Fibroblast of skin of back (primary cell): ENCODE measurements around the gene GULP1. TPM values are rescaled to one million over a fixed set of nuclear protein-coding genes. Genes with fewer than 3 reads are reported as not detected.
"Not testable (repeated sequence)": the region's sequence is repeated elsewhere in the genome, so short reads cannot be mapped to it uniquely, and the experiment has no call there.

ENCODE experiments used
- DNase-seq: peaks from one replicate; pipeline ENCODE4 v3.0.0-alpha.2; 2013
- polyA plus RNA-seq, 2 experiments: library from polyadenylated mRNA; unstranded; fragments of 120-200 nt; gene quantifications; one replicate each; pipeline ENCODE4 v1.2.1, GENCODE V29; 2013; ENCODE audit not compliant: insufficient read length in 2 of 2

Gene GULP1, protein sequence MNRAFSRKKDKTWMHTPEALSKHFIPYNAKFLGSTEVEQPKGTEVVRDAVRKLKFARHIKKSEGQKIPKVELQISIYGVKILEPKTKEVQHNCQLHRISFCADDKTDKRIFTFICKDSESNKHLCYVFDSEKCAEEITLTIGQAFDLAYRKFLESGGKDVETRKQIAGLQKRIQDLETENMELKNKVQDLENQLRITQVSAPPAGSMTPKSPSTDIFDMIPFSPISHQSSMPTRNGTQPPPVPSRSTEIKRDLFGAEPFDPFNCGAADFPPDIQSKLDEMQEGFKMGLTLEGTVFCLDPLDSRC
- polyA plus RNA-seq (2013, experiment 1 of 2; ENCODE audit: insufficient read length), result 14.5 TPM
- 13.1 TPM for polyA plus RNA-seq (2013, experiment 2 of 2; ENCODE audit: insufficient read length)

DNA sequence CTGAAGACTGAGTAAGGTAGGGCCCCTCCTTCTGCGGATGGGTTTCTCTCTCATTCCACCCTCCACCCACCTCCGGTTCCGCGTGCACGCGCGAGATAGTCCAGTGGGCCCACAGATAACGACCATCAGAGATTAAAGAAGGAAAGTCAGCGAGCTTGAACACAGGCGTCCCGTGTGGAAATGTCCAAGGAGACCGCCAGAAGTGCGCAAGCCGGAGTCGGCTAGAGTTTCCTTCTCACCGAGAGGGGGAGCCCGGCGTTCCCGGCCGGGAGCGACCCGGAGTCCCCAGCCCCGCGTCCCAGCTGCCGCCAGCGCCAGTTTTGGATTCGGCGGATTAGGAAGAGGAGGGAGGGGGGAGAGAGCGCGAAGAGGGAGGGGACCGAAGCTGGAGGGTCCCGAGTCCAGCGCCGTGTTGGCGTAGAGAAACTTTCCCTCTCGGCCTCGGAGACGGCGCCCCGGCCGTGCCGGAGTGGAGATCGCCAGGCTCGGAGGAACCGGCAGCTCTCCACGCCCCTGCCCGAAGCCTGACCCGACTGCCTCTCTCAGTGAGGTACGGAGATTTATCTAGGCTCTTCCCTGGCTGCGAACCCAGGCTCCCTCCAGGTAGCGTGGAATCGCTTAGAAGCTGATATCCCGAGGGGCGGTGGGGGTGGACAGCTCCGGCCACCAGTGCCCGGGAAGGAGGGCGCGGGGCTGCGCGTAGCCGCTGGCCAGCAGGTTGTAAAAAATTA lies at the start of gene GULP1:
TSS of gene GULP1 (plus strand) at position 258 of the 731 bp plus-strand sequence. CDS start 185,829 bp downstream, outside the sequence.
- DNase-seq, result peak; percentile 79

- peak; percentile 9 for DNase-seq
These were observed 48.3 kb upstream of the GULP1 start for GRCh38 chr2:188243381-188243780.

- DNase-seq, result peak; percentile 20
These were observed 47.3 kb upstream of the GULP1 start for GRCh38 chr2:188244383-188244782.

- no peak for DNase-seq
These were observed 46.4 kb upstream of the GULP1 start for GRCh38 chr2:188245230-188245629.

GRCh38 chr2:188248513-188248912 lies 43.2 kb upstream of the GULP1 start:
- DNase-seq, result no peak

- DNase-seq, result no peak
These were observed 40.6 kb upstream of the GULP1 start for GRCh38 chr2:188251034-188251433.

- DNase-seq, result no peak
These were observed 35.3 kb upstream of the GULP1 start for GRCh38 chr2:188256420-188256819.

DNA sequence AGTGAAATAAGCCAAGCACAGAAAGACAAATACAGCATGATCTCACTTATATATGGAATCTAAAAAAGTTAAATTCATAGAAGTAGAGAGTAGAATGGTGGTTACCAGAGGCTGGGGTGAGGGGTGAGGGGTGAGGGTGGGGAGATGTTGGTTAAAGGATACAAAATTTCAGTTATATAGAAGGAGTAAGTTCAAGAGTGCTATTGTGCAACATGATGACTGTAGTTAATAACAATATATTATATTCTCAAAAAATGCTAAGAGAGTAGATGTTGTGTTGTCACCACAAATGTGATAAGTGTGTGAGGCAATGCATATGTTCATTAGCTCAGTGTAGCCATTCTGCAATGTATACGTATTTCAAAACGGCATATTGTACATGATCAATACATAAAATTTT lies 26.4 kb upstream of the GULP1 start:
- no peak for DNase-seq

DNA sequence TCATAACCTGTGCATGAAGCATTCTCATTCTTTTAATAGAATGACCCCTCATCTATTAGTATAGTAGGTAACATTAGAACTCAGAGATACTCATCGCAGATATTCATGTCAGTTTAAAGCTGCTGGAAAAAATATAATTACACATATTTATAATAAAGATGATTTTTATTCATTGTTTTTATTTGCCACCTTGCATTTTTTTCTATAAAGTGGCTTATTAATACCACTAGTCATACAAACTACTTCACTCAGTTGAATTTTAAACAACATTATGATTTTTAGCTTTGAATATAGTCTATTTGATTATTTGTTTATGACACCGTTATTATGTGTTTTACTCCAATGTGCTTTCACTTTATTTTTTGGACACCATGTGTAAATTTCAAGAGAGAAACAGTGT lies 23.9 kb upstream of the GULP1 start:
- DNase-seq, result no peak

DNA sequence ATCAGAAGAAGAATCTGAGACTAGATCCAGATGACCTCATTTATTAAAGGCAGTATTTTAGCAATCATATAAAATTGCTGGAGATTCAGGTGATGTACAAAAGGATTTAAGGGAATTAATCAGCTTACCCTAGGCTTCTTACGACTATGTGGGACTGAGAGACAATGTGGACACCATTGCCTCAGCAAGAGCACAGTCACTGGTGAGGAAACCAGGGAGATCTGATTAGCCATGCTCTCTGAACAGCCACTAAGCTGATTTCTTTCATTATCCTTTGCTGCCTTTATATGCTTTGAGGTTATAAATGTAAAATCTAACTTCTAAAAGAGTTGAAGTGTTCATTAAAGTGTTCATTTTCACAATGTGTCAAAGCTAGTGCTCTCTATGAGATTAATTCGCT lies 22.7 kb upstream of the GULP1 start:
- DNase-seq, result no peak

DNA sequence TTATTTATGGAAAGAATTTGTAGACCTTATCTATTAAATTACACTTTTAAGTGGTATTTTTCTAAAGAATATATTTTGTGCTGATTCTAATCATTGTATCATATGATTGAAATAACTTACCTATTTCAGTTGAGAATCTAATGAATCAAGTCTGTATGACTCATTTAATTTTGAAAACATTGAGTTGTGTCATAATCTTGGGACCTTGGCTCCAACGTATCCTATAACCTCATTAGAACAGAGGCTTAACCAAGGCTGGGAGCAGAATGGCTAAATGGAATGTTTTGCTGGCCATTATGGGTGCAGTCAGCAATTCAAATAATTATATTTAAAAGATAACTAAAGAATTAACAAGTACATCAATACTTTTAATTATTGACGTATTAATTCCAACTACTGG lies 19.6 kb upstream of the GULP1 start:
- no peak for DNase-seq

- no peak for DNase-seq
These were observed 17.4 kb upstream of the GULP1 start for GRCh38 chr2:188274274-188274673.

DNA sequence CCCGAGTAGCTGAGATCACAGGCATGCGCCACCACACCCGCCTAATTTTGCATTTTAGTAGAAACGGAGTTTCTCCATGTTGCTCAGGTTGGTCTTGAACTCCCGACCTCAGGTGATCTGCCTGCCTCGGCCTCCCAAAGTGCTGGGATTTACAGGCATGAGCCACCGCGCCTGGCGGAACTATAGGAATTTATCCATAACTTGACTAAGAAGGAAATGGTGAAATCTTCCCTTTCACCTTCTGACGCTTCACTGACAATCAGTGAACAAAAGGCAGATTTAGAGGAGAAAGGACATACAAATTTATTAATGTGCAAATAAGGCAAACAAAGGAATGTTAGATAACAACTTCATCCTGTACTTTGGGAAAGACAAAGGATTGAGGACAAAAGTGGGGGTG lies 15.4 kb upstream of the GULP1 start:
- no peak for DNase-seq

GRCh38 chr2:188277786-188278185 lies 13.9 kb upstream of the GULP1 start:
- no peak for DNase-seq

- no peak for DNase-seq
These were observed 13.1 kb upstream of the GULP1 start for GRCh38 chr2:188278388-188279092.

DNA sequence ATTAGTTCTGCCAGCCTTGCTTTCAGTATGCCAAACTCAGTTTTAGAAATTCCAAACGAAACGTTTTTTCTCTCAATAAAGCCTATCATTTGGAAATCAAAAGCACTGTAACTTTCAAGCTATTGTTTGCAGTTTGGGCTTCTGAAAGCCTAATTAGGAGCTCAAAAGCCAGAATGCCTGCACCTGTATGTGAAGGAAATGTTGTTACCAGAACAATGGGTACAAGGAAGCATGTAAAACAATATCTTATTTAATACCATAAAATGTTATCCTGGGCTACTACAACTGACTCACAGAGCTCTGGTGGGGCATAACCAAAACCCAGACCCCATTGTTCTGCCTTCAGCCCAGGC lies 12.6 kb upstream of the GULP1 start:
- DNase-seq, result no peak

- DNase-seq, result no peak
These were observed 10.9 kb upstream of the GULP1 start for GRCh38 chr2:188280811-188281222.

DNA sequence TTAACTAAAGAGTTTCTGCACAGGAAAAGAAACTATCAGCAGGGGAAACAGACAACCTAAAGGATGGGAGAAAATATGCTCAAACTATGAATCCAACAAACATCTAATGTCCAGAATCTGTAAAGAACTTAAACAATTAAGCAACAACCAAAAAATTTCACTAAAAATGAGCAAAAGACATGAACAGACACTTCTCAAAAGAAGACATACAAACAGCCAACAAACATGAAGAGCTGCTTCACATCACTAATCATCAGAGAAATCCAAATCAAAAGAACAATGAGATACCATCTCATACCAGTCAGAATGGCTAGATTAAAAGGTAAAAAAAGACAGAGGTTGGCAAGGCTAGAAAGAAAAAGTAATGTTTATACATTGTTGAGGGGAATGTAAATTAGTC lies 8.8 kb upstream of the GULP1 start:
- no peak for DNase-seq

DNA sequence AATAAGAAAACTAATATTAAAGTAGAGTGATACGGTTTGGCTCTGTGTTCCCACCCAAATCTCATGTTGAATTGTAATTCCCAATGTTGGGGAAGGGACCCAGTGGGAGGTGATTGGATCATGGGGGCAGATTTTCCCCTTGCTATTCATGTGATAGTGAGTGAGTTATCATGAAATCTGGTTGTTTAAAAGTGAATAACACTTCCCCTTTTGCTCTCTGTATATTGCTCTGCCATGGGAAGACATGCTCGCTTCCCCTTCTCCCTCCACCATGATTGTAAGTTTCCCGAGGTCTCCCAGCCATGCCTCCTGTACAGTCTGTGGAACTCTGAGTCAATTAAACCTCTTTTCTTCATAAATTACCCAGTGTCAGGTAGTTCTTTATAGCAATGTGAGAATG lies 7.4 kb upstream of the GULP1 start:
- not testable (repeated sequence) for DNase-seq

- DNase-seq, result no peak
These were observed 6.6 kb upstream of the GULP1 start for GRCh38 chr2:188285049-188285448.

GRCh38 chr2:188285774-188286173 lies 5.9 kb upstream of the GULP1 start:
- no peak for DNase-seq

DNA sequence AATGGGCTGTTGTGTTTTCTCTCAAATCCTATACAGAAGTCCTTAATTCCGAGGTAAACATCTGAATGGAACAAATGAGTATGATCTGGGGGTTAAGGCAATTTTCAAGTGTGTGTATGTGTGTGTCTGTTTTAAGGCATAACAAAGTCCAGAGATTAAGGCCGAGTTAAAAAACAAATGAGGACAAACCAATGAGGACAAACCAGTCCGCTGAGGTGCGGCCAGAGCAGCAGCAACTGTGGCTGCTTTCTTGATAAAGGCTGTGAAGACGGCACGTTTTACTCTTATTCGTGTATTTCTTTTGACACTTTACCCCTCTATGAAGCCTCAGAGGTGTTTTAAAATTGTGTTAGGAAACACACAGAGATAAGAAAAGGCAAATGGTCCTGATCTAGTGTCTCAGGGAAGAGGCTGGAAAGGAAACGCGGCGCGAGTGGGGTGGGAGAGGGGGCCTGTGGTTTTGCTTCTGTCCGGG lies 495 bp upstream of the GULP1 start:
- no peak for DNase-seq
